LNCAP (cell line): ENCODE results near the gene DIPK1A.

ENCODE experiments used
- TF ChIP-seq, protein P1 (sequence below): fragments of 450-650 bp; IDR thresholded peaks from 2 replicates; pipeline ENCODE4 v1.5.1; 2017; ENCODE audit warnings: mild to moderate bottlenecking

DIPK1A gene

DNA sequence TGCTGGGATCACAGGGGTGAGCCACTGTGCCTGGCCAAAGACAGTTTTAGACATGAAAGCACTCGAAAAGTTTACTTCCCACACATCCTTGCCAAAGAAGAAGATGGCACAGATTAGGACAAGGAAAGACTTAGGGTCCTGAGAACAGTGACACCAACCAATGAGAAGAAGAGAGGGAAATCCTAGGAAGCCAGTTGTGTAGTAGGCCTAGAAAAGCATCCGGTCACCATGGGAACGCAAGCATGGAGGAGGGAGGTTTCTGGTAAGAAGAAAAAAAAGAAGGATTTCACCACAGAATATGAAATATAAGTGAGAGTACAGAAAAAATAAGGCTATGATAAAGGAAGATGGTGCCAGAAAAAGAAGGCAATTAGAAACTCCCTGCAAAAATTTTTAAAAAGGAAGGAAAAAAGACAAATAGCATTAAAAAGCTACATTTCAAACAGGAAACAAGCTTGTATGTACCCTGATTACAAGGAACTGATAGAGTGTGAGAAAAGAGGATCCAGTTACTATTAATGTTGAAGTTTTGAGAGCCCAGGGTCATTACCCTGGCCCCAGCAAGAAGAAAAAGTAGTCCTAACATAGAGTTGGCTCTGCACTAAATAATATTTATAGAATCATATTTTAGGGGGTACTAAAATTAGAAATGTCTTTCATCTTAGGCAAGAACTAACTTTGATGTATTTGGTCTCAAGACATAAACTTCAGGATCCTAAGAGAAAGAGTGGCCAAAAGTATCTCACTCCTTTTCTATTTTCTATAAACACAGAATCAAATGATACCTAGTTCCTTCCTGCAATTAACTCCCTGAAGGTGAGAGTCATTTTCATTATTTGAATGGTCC is 16.1 kb downstream of the DIPK1A start:
- TF ChIP-seq, protein P1, sequence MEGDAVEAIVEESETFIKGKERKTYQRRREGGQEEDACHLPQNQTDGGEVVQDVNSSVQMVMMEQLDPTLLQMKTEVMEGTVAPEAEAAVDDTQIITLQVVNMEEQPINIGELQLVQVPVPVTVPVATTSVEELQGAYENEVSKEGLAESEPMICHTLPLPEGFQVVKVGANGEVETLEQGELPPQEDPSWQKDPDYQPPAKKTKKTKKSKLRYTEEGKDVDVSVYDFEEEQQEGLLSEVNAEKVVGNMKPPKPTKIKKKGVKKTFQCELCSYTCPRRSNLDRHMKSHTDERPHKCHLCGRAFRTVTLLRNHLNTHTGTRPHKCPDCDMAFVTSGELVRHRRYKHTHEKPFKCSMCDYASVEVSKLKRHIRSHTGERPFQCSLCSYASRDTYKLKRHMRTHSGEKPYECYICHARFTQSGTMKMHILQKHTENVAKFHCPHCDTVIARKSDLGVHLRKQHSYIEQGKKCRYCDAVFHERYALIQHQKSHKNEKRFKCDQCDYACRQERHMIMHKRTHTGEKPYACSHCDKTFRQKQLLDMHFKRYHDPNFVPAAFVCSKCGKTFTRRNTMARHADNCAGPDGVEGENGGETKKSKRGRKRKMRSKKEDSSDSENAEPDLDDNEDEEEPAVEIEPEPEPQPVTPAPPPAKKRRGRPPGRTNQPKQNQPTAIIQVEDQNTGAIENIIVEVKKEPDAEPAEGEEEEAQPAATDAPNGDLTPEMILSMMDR = no peak

DNA sequence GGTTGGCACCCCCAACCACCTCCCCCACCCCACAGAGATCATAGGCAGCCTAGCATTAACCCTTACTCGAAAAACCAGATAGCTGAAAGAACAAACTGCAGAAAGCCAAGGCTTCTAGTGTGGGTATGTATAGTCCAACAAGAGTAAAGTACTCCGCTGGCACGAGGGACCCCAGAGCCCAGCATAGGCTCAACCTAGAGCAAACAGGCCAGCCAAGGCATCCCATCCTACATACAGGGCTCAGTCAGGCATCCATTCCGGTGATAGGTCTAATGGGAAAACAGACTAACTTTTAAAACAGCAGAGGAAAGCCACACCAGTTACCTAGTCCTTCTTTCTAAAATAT is 17.8 kb downstream of the DIPK1A start:
- TF ChIP-seq, protein P1 = no peak

DNA sequence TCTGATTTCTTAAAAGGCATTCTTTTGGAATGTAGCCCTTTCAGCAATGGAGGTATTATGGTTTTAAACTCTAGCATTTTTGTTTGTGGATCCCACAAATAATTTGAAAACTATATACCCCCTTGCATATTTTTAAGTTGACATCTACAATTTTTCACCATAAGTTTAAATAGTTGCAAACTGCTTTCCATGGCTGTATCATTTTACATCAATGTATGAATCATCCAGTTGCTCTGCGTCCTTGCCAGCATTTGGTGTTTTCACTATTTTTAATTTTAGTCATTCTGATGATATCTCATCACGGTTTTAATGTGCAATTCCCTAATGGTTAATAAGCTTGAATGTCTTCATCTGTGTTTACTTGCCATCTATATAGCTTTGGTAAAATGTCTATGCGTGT is 20.7 kb downstream of the DIPK1A start:
- TF ChIP-seq, protein P1 = no peak

DNA sequence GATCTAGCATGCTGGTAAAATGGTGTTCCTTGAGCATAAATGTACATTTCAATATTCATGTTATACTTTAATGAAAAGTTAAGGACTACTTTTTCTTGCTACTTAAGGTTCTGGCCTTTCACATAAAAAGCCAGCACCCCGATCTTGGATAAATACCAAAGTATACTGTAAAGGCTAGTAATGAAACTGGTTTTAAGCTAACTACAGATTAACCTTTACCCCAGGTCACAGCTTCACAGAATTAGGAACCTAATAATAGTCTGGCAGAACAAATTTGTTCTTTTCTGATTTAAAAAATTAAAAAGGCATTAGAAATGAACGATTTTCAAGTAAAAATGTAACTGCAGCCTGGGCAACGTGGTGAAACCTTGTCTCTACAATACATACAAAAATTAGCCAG is 23.5 kb downstream of the DIPK1A start:
- TF ChIP-seq, protein P1 = no peak

DNA sequence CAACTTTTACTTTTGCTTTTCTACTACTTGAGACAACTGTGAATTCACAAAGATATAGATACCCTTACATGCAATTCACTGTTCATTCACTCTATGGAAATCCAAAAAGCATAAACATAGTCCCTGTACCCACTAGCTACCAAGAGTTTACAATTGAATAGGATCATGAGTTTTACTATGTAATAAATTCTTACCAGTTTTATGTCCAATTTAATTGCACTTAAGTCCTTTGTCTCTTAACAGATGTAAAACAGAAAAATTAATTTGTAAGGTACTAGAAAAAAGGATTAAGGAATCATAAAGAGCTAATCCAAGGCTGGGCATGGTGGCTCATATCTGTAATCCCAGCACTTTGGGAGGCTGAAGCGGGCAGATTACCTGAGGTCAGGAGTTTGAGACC is 24.4 kb downstream of the DIPK1A start:
- TF ChIP-seq, protein P1 = no peak

DNA sequence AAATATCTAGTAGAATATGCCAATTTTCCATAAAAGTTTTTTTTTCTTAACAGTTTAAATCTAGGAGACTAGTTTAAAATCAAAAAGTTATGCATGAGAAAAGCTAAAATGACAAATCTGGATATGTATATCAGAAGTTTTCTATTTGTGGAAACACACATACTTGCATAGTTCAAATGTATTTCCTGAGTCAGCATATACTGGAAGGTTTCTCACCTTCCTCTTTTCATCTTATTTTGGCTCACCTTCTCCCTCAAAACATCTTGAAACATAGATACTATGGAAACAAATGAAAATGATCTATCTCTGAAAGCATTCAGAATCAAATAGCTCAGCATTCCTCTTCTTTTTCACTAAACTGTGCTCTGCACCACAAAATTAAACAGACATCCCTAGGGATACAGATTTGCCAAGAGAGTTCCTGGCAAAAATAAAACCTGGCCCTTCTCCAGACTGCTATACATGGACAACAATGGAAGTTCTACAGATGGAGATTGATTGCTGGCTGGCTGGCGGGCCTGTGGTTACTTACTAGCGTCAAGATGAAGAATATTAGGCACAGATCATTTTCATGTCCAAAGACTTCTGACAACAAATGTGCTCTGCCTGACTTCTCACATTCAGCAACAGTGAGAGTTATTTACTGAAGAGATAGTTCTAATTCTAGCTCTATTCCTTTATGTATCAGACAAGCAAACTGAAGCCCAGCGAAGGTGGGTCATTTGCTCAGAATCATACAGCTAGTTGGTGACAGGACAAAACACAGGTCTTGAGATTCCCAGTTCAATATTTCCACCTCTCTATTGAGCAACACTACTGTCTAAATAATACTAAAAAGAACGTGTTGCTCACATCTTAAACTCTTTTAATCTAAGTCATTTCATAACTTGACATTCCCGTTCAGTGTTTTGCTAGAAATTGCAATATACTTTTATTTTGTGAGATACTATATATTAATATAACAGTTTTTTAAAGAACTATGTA is 26.6 kb downstream of the DIPK1A start:
- TF ChIP-seq, protein P1 = no peak

DNA sequence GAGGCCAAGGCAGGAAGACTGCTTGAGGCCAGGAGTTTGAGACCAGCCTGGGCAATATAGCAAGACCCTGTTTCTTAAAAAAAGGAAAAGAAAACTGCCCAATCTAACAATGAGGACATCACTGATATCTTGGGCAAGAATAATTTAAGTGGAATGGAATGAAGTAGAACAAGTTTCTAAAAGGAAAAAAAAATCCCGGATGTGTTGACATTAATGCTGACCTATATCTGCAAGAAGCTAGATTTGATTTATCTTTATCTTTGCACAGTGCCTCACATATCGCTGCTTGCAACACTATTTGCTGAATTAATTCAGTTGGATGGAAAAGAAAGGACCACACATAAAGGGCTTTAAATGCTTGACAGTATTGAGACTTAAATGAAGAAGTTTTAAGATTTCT is 27.8 kb downstream of the DIPK1A start:
- TF ChIP-seq, protein P1 = no peak
